DOHH2 (cell line): Measurements from ENCODE around the gene MYOF.

Experiments used
- H3F3A ChIP-seq: fragments of 200-600 bp; sonication (generic), shearing (Covaris generic); 2 replicates; pipeline ENCODE4 v1.6.0; 2016; ENCODE audit warnings: antibody characterized with exemption, mild to moderate bottlenecking; ENCODE audit not compliant: control insufficient read depth, insufficient read depth
- H3K27ac ChIP-seq: fragments of 200-600 bp; sonication (generic); 2 replicates; pipeline ENCODE4 v1.5.1; 2014; ENCODE audit warnings: low read depth, mild to moderate bottlenecking, low read length, moderate library complexity
- H3K27me3 ChIP-seq: fragments of 200-600 bp; sonication (generic); 2 replicates; pipeline ENCODE4 v1.6.1; 2014; ENCODE audit warnings: mild to moderate bottlenecking, low read length, mixed read lengths; ENCODE audit not compliant: control insufficient read depth
- H3K36me3 ChIP-seq: fragments of 200-600 bp; sonication (generic); 2 replicates; pipeline ENCODE4 v1.6.1; 2014; ENCODE audit warnings: mild to moderate bottlenecking, low read length, moderate library complexity, mixed read lengths; ENCODE audit not compliant: control insufficient read depth
- H3K4me1 ChIP-seq: fragments of 200-600 bp; sonication (generic); 2 replicates; pipeline ENCODE4 v1.6.1; 2014; ENCODE audit warnings: mild to moderate bottlenecking, low read length, mixed read lengths; ENCODE audit not compliant: control insufficient read depth
- H3K4me2 ChIP-seq: fragments of 200-600 bp; sonication (generic); 2 replicates; pipeline ENCODE4 v1.6.0; 2014; ENCODE audit warnings: mild to moderate bottlenecking, low read length, moderate library complexity
- H3K4me3 ChIP-seq: fragments of 200-600 bp; sonication (generic); 2 replicates; pipeline ENCODE4 v1.5.1; 2014; ENCODE audit warnings: mild to moderate bottlenecking, low read length, mixed read lengths
- H3K79me2 ChIP-seq: fragments of 200-600 bp; sonication (generic); 2 replicates; pipeline ENCODE4 v1.6.1; 2014; ENCODE audit warnings: mild to moderate bottlenecking, low read length, mixed read lengths; ENCODE audit not compliant: control insufficient read depth
- H3K9me2 ChIP-seq: fragments of 200-600 bp; sonication (generic); replicated peaks from 2 replicates; pipeline ENCODE4 v1.6.1; 2014; ENCODE audit warnings: mild to moderate bottlenecking, low read length, mixed read lengths; ENCODE audit not compliant: control insufficient read depth
- H3K9me3 ChIP-seq: fragments of 200-600 bp; sonication (generic); 2 replicates; pipeline ENCODE4 v1.6.1; 2014; ENCODE audit warnings: antibody characterized with exemption, low read length, mixed read lengths; ENCODE audit not compliant: control insufficient read depth, insufficient read depth
- H4K20me1 ChIP-seq: fragments of 200-600 bp; sonication (generic); 2 replicates; pipeline ENCODE4 v1.6.0; 2014; ENCODE audit warnings: low read depth, mild to moderate bottlenecking, antibody characterized with exemption, low read length, moderate library complexity; ENCODE audit not compliant: control insufficient read depth, insufficient read depth
- EZH2phosphoT487 ChIP-seq: fragments of 200-600 bp; sonication (generic); IDR thresholded peaks from 2 replicates; pipeline ENCODE4 v1.6.1; 2017; ENCODE audit warnings: borderline replicate concordance, mild to moderate bottlenecking, antibody characterized with exemption, low read length, moderate library complexity, mixed read lengths
- TF ChIP-seq, protein P1 (sequence below): fragments of 200-600 bp; sonication (generic); IDR thresholded peaks from one replicate; pipeline ENCODE4 v1.5.1; 2014; ENCODE audit warnings: antibody characterized with exemption, mild to moderate bottlenecking, low read depth, low read length; ENCODE audit not compliant: poor library complexity, severe bottlenecking

Gene MYOF

GRCh38 chr10:93457511-93457910 lies 24.6 kb downstream of the MYOF start:
- no peaks in the 10 kb centered on the region for H3K27me3 ChIP-seq
- no peaks in the 10 kb centered on the region for H3K9me2 ChIP-seq
- H3K4me3 ChIP-seq = no peak overlapping the region
- no peaks in the 10 kb centered on the region for H3K79me2 ChIP-seq
- TF ChIP-seq, protein P1, sequence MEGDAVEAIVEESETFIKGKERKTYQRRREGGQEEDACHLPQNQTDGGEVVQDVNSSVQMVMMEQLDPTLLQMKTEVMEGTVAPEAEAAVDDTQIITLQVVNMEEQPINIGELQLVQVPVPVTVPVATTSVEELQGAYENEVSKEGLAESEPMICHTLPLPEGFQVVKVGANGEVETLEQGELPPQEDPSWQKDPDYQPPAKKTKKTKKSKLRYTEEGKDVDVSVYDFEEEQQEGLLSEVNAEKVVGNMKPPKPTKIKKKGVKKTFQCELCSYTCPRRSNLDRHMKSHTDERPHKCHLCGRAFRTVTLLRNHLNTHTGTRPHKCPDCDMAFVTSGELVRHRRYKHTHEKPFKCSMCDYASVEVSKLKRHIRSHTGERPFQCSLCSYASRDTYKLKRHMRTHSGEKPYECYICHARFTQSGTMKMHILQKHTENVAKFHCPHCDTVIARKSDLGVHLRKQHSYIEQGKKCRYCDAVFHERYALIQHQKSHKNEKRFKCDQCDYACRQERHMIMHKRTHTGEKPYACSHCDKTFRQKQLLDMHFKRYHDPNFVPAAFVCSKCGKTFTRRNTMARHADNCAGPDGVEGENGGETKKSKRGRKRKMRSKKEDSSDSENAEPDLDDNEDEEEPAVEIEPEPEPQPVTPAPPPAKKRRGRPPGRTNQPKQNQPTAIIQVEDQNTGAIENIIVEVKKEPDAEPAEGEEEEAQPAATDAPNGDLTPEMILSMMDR = no peak
- no peak for TF ChIP-seq EZH2phosphoT487
- H3K4me1 ChIP-seq = no peaks in the 10 kb centered on the region
- no peaks in the 10 kb centered on the region for H4K20me1 ChIP-seq
- H3K4me2 ChIP-seq = no peak overlapping the region
- no peaks in the 10 kb centered on the region for H3K9me3 ChIP-seq
- H3F3A ChIP-seq = no peaks in the 10 kb centered on the region
- H3K27ac ChIP-seq = no peak overlapping the region
- no peaks in the 10 kb centered on the region for H3K36me3 ChIP-seq

DNA sequence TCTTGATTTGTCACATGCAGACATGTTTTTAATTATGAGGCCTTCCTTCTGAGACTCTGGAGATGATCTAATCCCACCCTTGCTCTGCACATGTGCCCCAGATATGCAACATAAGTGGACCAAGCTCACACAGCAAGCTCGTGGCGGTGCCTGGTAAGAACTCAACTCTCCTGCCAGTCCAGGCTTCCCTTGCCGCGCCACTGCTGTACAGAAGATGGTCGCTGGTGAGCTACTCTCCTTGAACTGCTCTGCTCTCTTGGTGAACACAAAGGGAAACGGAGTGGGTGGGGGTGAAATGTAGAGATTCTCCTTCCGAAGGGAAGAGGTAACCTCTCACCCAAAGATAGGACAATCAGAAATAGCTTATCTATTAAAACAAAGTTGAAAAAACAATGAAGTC lies 25.7 kb downstream of the MYOF start:
- no peak overlapping the region for H3K4me2 ChIP-seq
- no peaks in the 10 kb centered on the region for H3K79me2 ChIP-seq
- H3K9me2 ChIP-seq = no peaks in the 10 kb centered on the region
- no peaks in the 10 kb centered on the region for H3K9me3 ChIP-seq
- H3K27ac ChIP-seq = no peak overlapping the region
- TF ChIP-seq, protein P1 = no peak
- no peak for TF ChIP-seq EZH2phosphoT487
- no peaks in the 10 kb centered on the region for H3K36me3 ChIP-seq
- H3K4me1 ChIP-seq = no peaks in the 10 kb centered on the region
- no peaks in the 10 kb centered on the region for H4K20me1 ChIP-seq
- H3K4me3 ChIP-seq = no peak overlapping the region
- H3K27me3 ChIP-seq = no peaks in the 10 kb centered on the region
- no peaks in the 10 kb centered on the region for H3F3A ChIP-seq

DNA sequence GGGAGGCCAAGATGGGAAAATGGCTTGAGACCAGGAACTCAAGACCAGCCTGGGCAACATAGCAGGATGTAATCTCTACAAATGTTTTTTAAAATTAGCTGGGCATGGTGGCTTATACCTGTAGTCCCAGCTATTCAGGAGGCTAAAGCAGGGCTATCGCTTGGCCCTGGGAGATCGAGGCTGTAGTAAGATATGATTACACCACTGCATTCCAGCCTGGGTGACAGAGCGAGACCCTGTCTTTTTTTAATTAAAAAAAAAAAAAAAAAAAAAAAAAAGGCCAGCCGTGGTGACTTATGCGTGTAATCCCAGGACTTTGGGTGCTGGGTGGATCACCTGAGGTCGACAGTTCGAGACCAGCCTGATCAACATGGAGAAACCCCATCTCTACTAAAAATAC lies 27.4 kb downstream of the MYOF start:
- Histone ChIP-seq H3K27ac (no peak overlapping the region), H3F3A (no peaks in the 10 kb centered on the region), H3K36me3 (no peaks in the 10 kb centered on the region)

DNA sequence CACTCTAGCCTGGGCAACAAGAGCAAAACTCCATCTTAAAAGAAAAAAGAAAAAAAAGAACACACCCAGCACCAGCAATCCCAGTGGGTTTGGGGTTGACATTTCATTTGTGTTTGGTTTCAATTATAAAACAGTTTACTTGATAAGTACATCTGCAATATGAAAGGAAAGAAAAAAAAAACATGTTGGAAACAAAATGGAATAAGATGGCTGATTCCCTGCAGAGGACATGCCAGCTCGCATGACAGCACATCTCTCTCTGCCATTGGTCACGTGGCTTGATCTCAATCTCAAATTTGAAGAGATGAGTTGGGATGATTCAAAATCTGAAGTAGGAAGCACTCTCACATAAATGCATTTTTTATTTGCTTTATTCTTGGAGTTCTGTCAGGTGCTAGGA lies 28.0 kb downstream of the MYOF start:
- H3K79me2 ChIP-seq = no peaks in the 10 kb centered on the region
- H3K4me2 ChIP-seq = no peak overlapping the region
- no peaks in the 10 kb centered on the region for H3K36me3 ChIP-seq
- H3K4me1 ChIP-seq = no peaks in the 10 kb centered on the region
- H3K27me3 ChIP-seq = no peaks in the 10 kb centered on the region
- H3K9me3 ChIP-seq = no peaks in the 10 kb centered on the region
- no peaks in the 10 kb centered on the region for H3F3A ChIP-seq
- no peak overlapping the region for H3K4me3 ChIP-seq
- H3K27ac ChIP-seq = no peak overlapping the region
- TF ChIP-seq, protein P1 = no peak
- TF ChIP-seq EZH2phosphoT487 = no peak
- H4K20me1 ChIP-seq = no peaks in the 10 kb centered on the region
- no peaks in the 10 kb centered on the region for H3K9me2 ChIP-seq

More for the DNA sequence above, 27.4 kb downstream of the MYOF start:
- no peaks in the 10 kb centered on the region for H3K79me2 ChIP-seq
- no peaks in the 10 kb centered on the region for H3K9me3 ChIP-seq
- no peak for TF ChIP-seq EZH2phosphoT487
- no peak overlapping the region for H3K4me2 ChIP-seq
- no peaks in the 10 kb centered on the region for H4K20me1 ChIP-seq
- H3K9me2 ChIP-seq = no peaks in the 10 kb centered on the region
- no peak overlapping the region for H3K4me3 ChIP-seq
- no peaks in the 10 kb centered on the region for H3K4me1 ChIP-seq
- no peaks in the 10 kb centered on the region for H3K27me3 ChIP-seq
